Ascending aorta (tissue), 2 donors: Measurements from ENCODE around the gene CWC27. TPM values are rescaled to one million over a fixed set of nuclear protein-coding genes. Genes with fewer than 3 reads are reported as not detected.
A peak's percentile ranks its signal among the peaks of the same experiment; 100 is the strongest.

Source experiments
- DNase-seq, 2 donors: peaks; one replicate each; pipeline ENCODE4 v3.0.0-alpha.2; 2019; ENCODE audit warnings: low spot score in 2 of 2
- H3K27ac ChIP-seq, 2 donors: fragments of 200-600 bp; sonication (generic); one replicate each; pipeline ENCODE4 v1.5.1; 2016 to 2017; ENCODE audit warnings: mild to moderate bottlenecking in 1 of 2
- H3K27me3 ChIP-seq: fragments of 200-600 bp; sonication (generic); one replicate; pipeline ENCODE4 v1.5.1; 2017
- H3K36me3 ChIP-seq, 2 donors: fragments of 200-600 bp; sonication (generic); one replicate each; pipeline ENCODE4 v1.5.1; 2016
- H3K4me1 ChIP-seq, 2 donors: fragments of 200-600 bp; sonication (generic); one replicate each; pipeline ENCODE4 v1.5.1; 2016 to 2017; ENCODE audit warnings: mild to moderate bottlenecking in 1 of 2
- H3K4me3 ChIP-seq, 2 donors: fragments of 200-600 bp; sonication (generic); one replicate each; pipeline ENCODE4 v1.5.1; 2016 to 2017; ENCODE audit warnings: mild to moderate bottlenecking in 1 of 2
- H3K9me3 ChIP-seq, 2 donors: fragments of 200-600 bp; sonication (generic); one replicate each; pipeline ENCODE4 v1.5.1; 2016
- CTCF ChIP-seq, 3 experiments: fragments of 200-600 bp in 2 of 3; fragments of 450-650 bp in 1 of 3; sonication (generic) in 2 of 3; IDR thresholded peaks; one replicate each; pipeline ENCODE4 v1.5.1; 2016 to 2019; ENCODE audit warnings: antibody characterized with exemption in 3 of 3, mild to moderate bottlenecking in 1 of 3, moderate library complexity in 1 of 3
- intact Hi-C: fragments of 100-400 bp; cut with DNase I; formaldehyde crosslinking; loops from one replicate; pipeline ENCODE4 v1.15.1; 2023
- total RNA-seq: library from RNA; depleted of rRNA; stranded (reverse); fragments of >200 nt; gene quantifications from one replicate; pipeline ENCODE4 v1.1.0, GENCODE V29; 2016

The CWC27 gene
- total RNA-seq, 1 donor from 2014 or later: 1.7 TPM

- peak overlapping the region; percentile 90 to 92 for H3K27ac ChIP-seq
- peak overlapping the region in 1 of 2 donors; percentile 24 for H3K4me3 ChIP-seq
- no peaks in the 10 kb centered on the region for H3K27me3 ChIP-seq
- intact Hi-C loops: loop anchor here (10.0 kb wide), 1 partner anchor 898 kb away; the partner anchor contains the start of gene RNF180
- H3K4me1 ChIP-seq: peaks cover 3 to 34% of the 10 kb centered on the region in 2 donors
- H3K9me3 ChIP-seq: no peaks in the 10 kb centered on the region
- DNase-seq: peak; percentile 39 to 90
- no peak for TF ChIP-seq CTCF (IDR thresholded peaks at IDR 0.05)
- H3K36me3 ChIP-seq: no peaks in the 10 kb centered on the region
Measured at GRCh38 chr5:65062469-65063083, 293.8 kb downstream of the CWC27 start.

- peaks cover 3 to 31% of the 10 kb centered on the region in 2 donors for H3K4me1 ChIP-seq
- no peak overlapping the region for H3K27ac ChIP-seq
- H3K27me3 ChIP-seq: no peaks in the 10 kb centered on the region
- no peak overlapping the region for H3K4me3 ChIP-seq
- no peak for DNase-seq
- no peak for TF ChIP-seq CTCF (IDR thresholded peaks at IDR 0.05)
- no peaks in the 10 kb centered on the region for H3K9me3 ChIP-seq
- intact Hi-C loops: loop anchor here (10.0 kb wide), 1 partner anchor 900 kb away; the partner anchor contains the start of gene RNF180
- H3K36me3 ChIP-seq: no peaks in the 10 kb centered on the region
Measured at GRCh38 chr5:65065001-65065511, 296.3 kb downstream of the CWC27 start.

- intact Hi-C loops: loop anchor here (10.0 kb wide), 1 partner anchor 902 kb away; the partner anchor contains the start of gene RNF180
- DNase-seq: no peak
- peaks cover 3 to 21% of the 10 kb centered on the region in 2 donors for H3K4me1 ChIP-seq
- no peaks in the 10 kb centered on the region for H3K36me3 ChIP-seq
- no peak for TF ChIP-seq CTCF (IDR thresholded peaks at IDR 0.05)
- H3K9me3 ChIP-seq: no peaks in the 10 kb centered on the region
- no peaks in the 10 kb centered on the region for H3K27me3 ChIP-seq
- peak overlapping the region; percentile 41 to 43 for H3K27ac ChIP-seq
- no peak overlapping the region for H3K4me3 ChIP-seq
Measured at GRCh38 chr5:65066387-65067146, 297.8 kb downstream of the CWC27 start.

- DNase-seq: no peak
- Histone ChIP-seq H3K27me3 (no peaks in the 10 kb centered on the region), H3K9me3 (no peaks in the 10 kb centered on the region), H3K27ac (peak overlapping the region; percentile 41 to 43), H3K4me3 (no peak overlapping the region), H3K4me1 (peaks cover 3 to 18% of the 10 kb centered on the region in 2 donors), H3K36me3 (no peaks in the 10 kb centered on the region)
- TF ChIP-seq CTCF (IDR thresholded peaks at IDR 0.05): no peak
- intact Hi-C loops: loop anchor here (10.0 kb wide), 1 partner anchor 902 kb away; the partner anchor contains the start of gene RNF180
Measured at GRCh38 chr5:65067147-65067506, 298.4 kb downstream of the CWC27 start.

Other genes with a start within 250 kb of the CWC27 start
- gene SHISAL2B, start 78.4 kb upstream of the CWC27 start, total RNA-seq: not detected
- gene SREK1IP1, start 239 bp upstream of the CWC27 start, total RNA-seq: 7.9 TPM